GM12864 (cell line): ENCODE measurements around the gene SRRM5.

ENCODE experiments used
- DNase-seq: peaks from one replicate; pipeline ENCODE4 v3.0.0-alpha.2; 2011; ENCODE audit warnings: low read depth
- H3K4me3 ChIP-seq: 2 replicates; pipeline ENCODE4 v1.5.1; 2011; ENCODE audit warnings: mild to moderate bottlenecking, low read depth, low read length, control low read depth
- CTCF ChIP-seq: IDR thresholded peaks from 2 replicates; pipeline ENCODE4 v1.5.1; 2011; ENCODE audit warnings: low read depth, mild to moderate bottlenecking, moderate library complexity, low read length, control low read depth, inconsistent platforms; ENCODE audit errors: missing control alignments

The SRRM5 gene

GRCh38 chr19:43591904-43592772, 19.8 kb upstream of the SRRM5 start:
- TF ChIP-seq CTCF = no peak
- DNase-seq = no peak
- no peak overlapping the region for H3K4me3 ChIP-seq

- no peak for TF ChIP-seq CTCF
- no peak for DNase-seq
- no peak overlapping the region for H3K4me3 ChIP-seq
These were observed 19.0 kb upstream of the SRRM5 start for GRCh38 chr19:43592800-43593350.

GRCh38 chr19:43594081-43594697, 17.7 kb upstream of the SRRM5 start:
- no peak for TF ChIP-seq CTCF
- peak overlapping the region; percentile 78; the same call in 1 of the 2 replicates for H3K4me3 ChIP-seq
- no peak for DNase-seq

- H3K4me3 ChIP-seq = peak overlapping the region; percentile 78
- DNase-seq = peak; percentile 33
- peak; percentile 96 for TF ChIP-seq CTCF
These were observed 16.9 kb upstream of the SRRM5 start for GRCh38 chr19:43594710-43595604.

- TF ChIP-seq CTCF = no peak
- DNase-seq = no peak
- H3K4me3 ChIP-seq = peak overlapping the region; percentile 78
These were observed 16.3 kb upstream of the SRRM5 start for GRCh38 chr19:43595605-43595998.

GRCh38 chr19:43595999-43596841, 15.7 kb upstream of the SRRM5 start, which contains the start of the genes IRGQ and ZNF576:
Gene IRGQ (minus strand): TSS chr19:43596134. CDS start chr19:43595338, 796 bp downstream.
Gene ZNF576 (plus strand): TSS chr19:43596595. CDS start chr19:43597109, 514 bp downstream.
- no peak for TF ChIP-seq CTCF
- DNase-seq = peak; percentile 97
- H3K4me3 ChIP-seq = peak within 1 kb of the TSS; percentile 78
